H9 (cell line): ENCODE measurements around the gene UGT1A5. TPM values are rescaled to one million over a fixed set of nuclear protein-coding genes. Genes with fewer than 3 reads are reported as not detected.

Experiments used
- DNase-seq: peaks from one replicate; pipeline ENCODE4 v3.0.0-alpha.2; 2017
- H2AFZ ChIP-seq: one replicate; pipeline ENCODE4 v1.6.1; 2013; ENCODE audit warnings: mild to moderate bottlenecking, low read length, control low read depth, moderate library complexity
- H2AK5ac ChIP-seq: 2 replicates; pipeline ENCODE4 v1.6.1; 2013; ENCODE audit warnings: low read length, control low read depth, mixed read lengths; ENCODE audit not compliant: insufficient read length
- H2BK120ac ChIP-seq: one replicate; pipeline ENCODE4 v1.6.1; 2013; ENCODE audit warnings: low read depth, mild to moderate bottlenecking, low read length, control low read depth, inconsistent platforms; ENCODE audit not compliant: poor library complexity, severe bottlenecking
- H2BK12ac ChIP-seq: 2 replicates; pipeline ENCODE4 v1.6.1; 2013; ENCODE audit warnings: low read length, control low read depth, mixed read lengths, low read depth; ENCODE audit not compliant: insufficient read length
- H2BK15ac ChIP-seq: 2 replicates; pipeline ENCODE4 v1.6.1; 2013; ENCODE audit warnings: low read depth, low read length, control low read depth
- H2BK20ac ChIP-seq: one replicate; pipeline ENCODE4 v1.6.1; 2013; ENCODE audit warnings: low read depth, mild to moderate bottlenecking, low read length, control low read depth, inconsistent platforms; ENCODE audit not compliant: poor library complexity, severe bottlenecking
- H2BK5ac ChIP-seq: 2 replicates; pipeline ENCODE4 v1.6.1; 2013; ENCODE audit warnings: low read length, control low read depth, mixed read lengths; ENCODE audit not compliant: insufficient read length
- H3K14ac ChIP-seq: 2 replicates; pipeline ENCODE4 v1.6.1; 2013; ENCODE audit warnings: low read length, control low read depth; ENCODE audit not compliant: insufficient read depth
- H3K18ac ChIP-seq: 2 replicates; pipeline ENCODE4 v1.6.1; 2013; ENCODE audit warnings: low read depth, mild to moderate bottlenecking, mixed read lengths, low read length, control low read depth; ENCODE audit not compliant: insufficient read length
- H3K23ac ChIP-seq: 2 replicates; pipeline ENCODE4 v1.6.1; 2013; ENCODE audit warnings: low read length, control low read depth, mixed read lengths, low read depth; ENCODE audit not compliant: insufficient read length
- H3K23me2 ChIP-seq: 2 replicates; pipeline ENCODE4 v1.6.1; 2013; ENCODE audit warnings: low read depth, mild to moderate bottlenecking, mixed read lengths, low read length, control low read depth; ENCODE audit not compliant: insufficient read length, poor library complexity, severe bottlenecking
- H3K27ac ChIP-seq: 2 replicates; pipeline ENCODE4 v1.5.1; 2013; ENCODE audit warnings: low read length, control low read depth, mixed read lengths, low read depth; ENCODE audit not compliant: insufficient read length
- H3K27me3 ChIP-seq: 2 replicates; pipeline ENCODE4 v1.6.1; 2013; ENCODE audit warnings: low read length, control low read depth, inconsistent platforms; ENCODE audit not compliant: insufficient read depth
- H3K4ac ChIP-seq: 2 replicates; pipeline ENCODE4 v1.6.1; 2013; ENCODE audit warnings: low read depth, mild to moderate bottlenecking, control low read depth, inconsistent platforms, low read length, moderate library complexity
- H3K4me1 ChIP-seq: 2 replicates; pipeline ENCODE4 v1.6.1; 2013; ENCODE audit warnings: low read length, control low read depth, inconsistent platforms; ENCODE audit not compliant: insufficient read depth
- H3K4me2 ChIP-seq: 2 replicates; pipeline ENCODE4 v1.6.1; 2013; ENCODE audit warnings: low read length, control low read depth, mixed read lengths; ENCODE audit not compliant: insufficient read length, insufficient read depth
- H3K56ac ChIP-seq: 2 replicates; pipeline ENCODE4 v1.6.1; 2013; ENCODE audit warnings: low read depth, mild to moderate bottlenecking, mixed read lengths, low read length, control low read depth; ENCODE audit not compliant: insufficient read length
- H3K79me1 ChIP-seq: 2 replicates; pipeline ENCODE4 v1.6.1; 2013; ENCODE audit warnings: low read depth, mild to moderate bottlenecking, moderate library complexity, low read length, control low read depth, inconsistent platforms; ENCODE audit not compliant: insufficient read depth, poor library complexity, severe bottlenecking
- H3K79me2 ChIP-seq: 2 replicates; pipeline ENCODE4 v1.6.1; 2013; ENCODE audit warnings: low read length, control low read depth, inconsistent platforms; ENCODE audit not compliant: insufficient read depth
- H3K9ac ChIP-seq: 2 replicates; pipeline ENCODE4 v1.6.1; 2013; ENCODE audit warnings: low read length, control low read depth, mixed read lengths; ENCODE audit not compliant: insufficient read length; ENCODE audit errors: extremely low read depth
- H3K9me3 ChIP-seq: one replicate; pipeline ENCODE4 v1.6.1; 2013; ENCODE audit warnings: low read depth, low read length, inconsistent platforms; ENCODE audit not compliant: control insufficient read depth
- H3T11ph ChIP-seq: one replicate; pipeline ENCODE4 v1.6.1; 2013; ENCODE audit warnings: mild to moderate bottlenecking, low read length, control low read depth, inconsistent platforms
- H4K20me1 ChIP-seq: one replicate; pipeline ENCODE4 v1.6.1; 2013; ENCODE audit not compliant: control insufficient read depth, insufficient read length, insufficient read depth
- H4K5ac ChIP-seq: 2 replicates; pipeline ENCODE4 v1.6.1; 2013; ENCODE audit warnings: low read depth, mild to moderate bottlenecking, mixed read lengths, low read length, control low read depth; ENCODE audit not compliant: insufficient read length
- H4K8ac ChIP-seq: replicated peaks from 2 replicates; pipeline ENCODE4 v1.6.1; 2013; ENCODE audit warnings: low read length, control low read depth, mixed read lengths, low read depth; ENCODE audit not compliant: insufficient read length
- H4K91ac ChIP-seq: 2 replicates; pipeline ENCODE4 v1.6.1; 2013; ENCODE audit warnings: low read depth, mild to moderate bottlenecking, moderate library complexity, mixed read lengths, low read length, control low read depth; ENCODE audit not compliant: insufficient read length
- H3K27ac Mint-ChIP-seq, 3 experiments: 2 replicates in 2 of 3; 3 replicates in 1 of 3; pipeline ENCODE4 v1.8.0; 2020 to 2021; ENCODE audit warnings: mixed read lengths in 3 of 3, mild to moderate bottlenecking in 1 of 3, moderate library complexity in 1 of 3
- H3K27me3 Mint-ChIP-seq: 2 replicates; pipeline ENCODE4 v1.8.0; 2021; ENCODE audit warnings: low read depth, mild to moderate bottlenecking, moderate library complexity, mixed read lengths
- H3K36me3 Mint-ChIP-seq, 3 experiments: 2 replicates in 2 of 3; 3 replicates in 1 of 3; pipeline ENCODE4 v1.8.0; 2020 to 2021; ENCODE audit warnings: low read depth in 3 of 3, mixed read lengths in 3 of 3; ENCODE audit not compliant: insufficient read depth in 1 of 3
- H3K4me1 Mint-ChIP-seq, 2 experiments: 2 replicates each; pipeline ENCODE4 v1.8.0; 2020; ENCODE audit warnings: mixed read lengths in 2 of 2
- H3K4me3 Mint-ChIP-seq, 2 experiments: 2 replicates in 1 of 2; 3 replicates in 1 of 2; pipeline ENCODE4 v1.8.0; 2020 to 2021; ENCODE audit warnings: mild to moderate bottlenecking in 2 of 2, mixed read lengths in 2 of 2, moderate library complexity in 1 of 2
- H3K9me3 Mint-ChIP-seq, 2 experiments: 2 replicates in 1 of 2; 3 replicates in 1 of 2; pipeline ENCODE4 v1.8.0; 2020; ENCODE audit warnings: mild to moderate bottlenecking in 2 of 2, mixed read lengths in 2 of 2, moderate library complexity in 1 of 2
- CTCF ChIP-seq: fragments of 200-600 bp; sonication (generic); conservative IDR thresholded peaks from 3 replicates; pipeline ENCODE4 v1.8.0; 2021; ENCODE audit warnings: antibody characterized with exemption, mild to moderate bottlenecking
- WGBS: extraction: QIAGEN DNeasy Blood & Tissue Kit; methylation state at CpG from one replicate; pipeline ENCODE4 v1.1.7; 2013; ENCODE audit warnings: missing lambda C conversion rate, low lambda C conversion rate, mixed read lengths; ENCODE audit not compliant: insufficient read length; ENCODE audit errors: extremely low coverage; 5-methylcytosine and 5-hydroxymethylcytosine counted together
- total RNA-seq: library from RNA; stranded (reverse); gene quantifications from 2 replicates; pipeline ENCODE4 v1.2.1, GENCODE V29; 2021

Gene UGT1A5
- total RNA-seq, 1 experiment from 2014 or later: not detected

- no peak overlapping the region for H2AK5ac ChIP-seq
- H3K9ac ChIP-seq: no peak overlapping the region
- no peak for TF ChIP-seq CTCF
- H3K23me2 ChIP-seq: no peaks in the 10 kb centered on the region
- no peak overlapping the region for H3K23ac ChIP-seq
- Mint-ChIP-seq H3K4me1 (no peaks in the 10 kb centered on the region), H3K36me3 (no peaks in the 10 kb centered on the region; a peak in 1 of 7 replicates), H3K27me3 (peaks cover 10% of the 10 kb centered on the region), H3K9me3 (peaks cover 3 to 5% of the 10 kb centered on the region in 2 experiments; a peak in 2 of 5 replicates), H3K4me3 (no peak overlapping the region), H3K27ac (no peak overlapping the region)
- no peak overlapping the region; the same call in 1 of the 2 replicates for H3K14ac ChIP-seq
- no peak overlapping the region for H2BK120ac ChIP-seq
- H2AFZ ChIP-seq: no peak overlapping the region
- no peak overlapping the region for H2BK15ac ChIP-seq
- H2BK5ac ChIP-seq: no peak overlapping the region
- no peaks in the 10 kb centered on the region for H3K4me1 ChIP-seq
- no peaks in the 10 kb centered on the region for H3K79me1 ChIP-seq
- H3K9me3 ChIP-seq: no peaks in the 10 kb centered on the region
- no peak overlapping the region for H4K91ac ChIP-seq
- peak; percentile 23 for DNase-seq
- WGBS: no CpG with 5 or more reads among the region's 7 CpGs
- H3K4ac ChIP-seq: no peak overlapping the region
- H4K8ac ChIP-seq: no peak overlapping the region
- H3K79me2 ChIP-seq: no peaks in the 10 kb centered on the region
- no peaks in the 10 kb centered on the region for H3K27me3 ChIP-seq
- H4K20me1 ChIP-seq: no peaks in the 10 kb centered on the region
- H3K27ac ChIP-seq: no peak overlapping the region
- no peak overlapping the region for H2BK20ac ChIP-seq
- no peak overlapping the region for H2BK12ac ChIP-seq
- no peak overlapping the region for H3K56ac ChIP-seq
- H3K18ac ChIP-seq: no peak overlapping the region
- no peak overlapping the region for H3K4me2 ChIP-seq
- no peak overlapping the region for H4K5ac ChIP-seq
- no peak overlapping the region for H3T11ph ChIP-seq
These were observed 76.8 kb downstream of the UGT1A5 start for GRCh38 chr2:233789554-233789953.
